Endodermal cell (in vitro differentiated cells): Measurements from ENCODE around the gene PARD3B. TPM values are rescaled to one million over a fixed set of nuclear protein-coding genes. Genes with fewer than 3 reads are reported as not detected.

Source experiments
- DNase-seq: peaks from one replicate; pipeline ENCODE4 v3.0.0-alpha.2; 2017
- H3K27ac ChIP-seq: 2 replicates; pipeline ENCODE4 v1.5.1; 2013; ENCODE audit warnings: mild to moderate bottlenecking, low read depth, low read length, moderate library complexity
- H3K27me3 ChIP-seq: 2 replicates; pipeline ENCODE4 v1.6.1; 2013; ENCODE audit warnings: mild to moderate bottlenecking, low read length, moderate library complexity; ENCODE audit not compliant: insufficient read depth, control insufficient read depth, poor library complexity, severe bottlenecking
- H3K36me3 ChIP-seq: 2 replicates; pipeline ENCODE4 v1.7.0; 2013; ENCODE audit warnings: mild to moderate bottlenecking, low read length, moderate library complexity; ENCODE audit not compliant: control insufficient read depth, insufficient read depth
- H3K4me1 ChIP-seq: one replicate; pipeline ENCODE4 v1.7.0; 2013; ENCODE audit warnings: low read length; ENCODE audit not compliant: control insufficient read depth, insufficient read depth
- H3K4me3 ChIP-seq: 2 replicates; pipeline ENCODE4 v1.5.1; 2013; ENCODE audit warnings: mild to moderate bottlenecking, low read length, moderate library complexity
- H3K9ac ChIP-seq: 2 replicates; pipeline ENCODE4 v1.6.1; 2013; ENCODE audit warnings: mild to moderate bottlenecking, low read length, moderate library complexity; ENCODE audit not compliant: poor library complexity, severe bottlenecking; ENCODE audit errors: extremely low read depth
- H3K9me3 ChIP-seq: 2 replicates; pipeline ENCODE4 v1.6.1; 2013; ENCODE audit warnings: mild to moderate bottlenecking, low read length, moderate library complexity; ENCODE audit not compliant: control insufficient read depth
- H3K27ac Mint-ChIP-seq: 2 replicates; pipeline ENCODE4 v1.8.0; 2020; ENCODE audit warnings: mixed read lengths
- H3K27me3 Mint-ChIP-seq: 2 replicates; pipeline ENCODE4 v1.8.0; 2021; ENCODE audit warnings: mild to moderate bottlenecking, mixed read lengths; ENCODE audit not compliant: insufficient read depth
- H3K36me3 Mint-ChIP-seq: 2 replicates; pipeline ENCODE4 v1.8.0; 2020; ENCODE audit warnings: low read depth, mixed read lengths
- H3K4me1 Mint-ChIP-seq: 2 replicates; pipeline ENCODE4 v1.8.0; 2020; ENCODE audit warnings: mixed read lengths
- H3K4me3 Mint-ChIP-seq: 2 replicates; pipeline ENCODE4 v1.8.0; 2020; ENCODE audit warnings: mild to moderate bottlenecking, moderate library complexity, mixed read lengths
- H3K9me3 Mint-ChIP-seq: 2 replicates; pipeline ENCODE4 v1.8.0; 2020; ENCODE audit warnings: mild to moderate bottlenecking, mixed read lengths
- CTCF ChIP-seq: fragments of 200-600 bp; sonication (generic); conservative IDR thresholded peaks from 2 replicates; pipeline ENCODE4 v1.5.0; 2021; ENCODE audit warnings: antibody characterized with exemption, mild to moderate bottlenecking
- WGBS, 2 experiments: methylation state at CpG; one replicate each; pipeline versions ENCODE4 v1.1.5 to v1.1.7; 2013; ENCODE audit warnings: missing lambda C conversion rate in 2 of 2, mixed read lengths in 1 of 2; ENCODE audit not compliant: insufficient coverage in 1 of 2, insufficient read length in 1 of 2; 5-methylcytosine and 5-hydroxymethylcytosine counted together
- total RNA-seq, 2 donors: library from RNA; stranded (reverse); fragmentation: NEBNext Ultra II Directional in 1 of 2; extraction: Animal tissue kit (Norgen Biotek cat#: 25700) in 1 of 2; gene quantifications; 2 replicates in 1 of 2; 3 replicates in 1 of 2; pipeline ENCODE4 v1.2.1, GENCODE V29; 2021

Gene PARD3B
- total RNA-seq, 2 donors from 2014 or later, result 2.5 to 5.6 TPM

GRCh38 chr2:204835786-204836185 lies 290.5 kb downstream of the PARD3B start:
- no peak overlapping the region for H3K27ac ChIP-seq
- H3K36me3 ChIP-seq, result no peaks in the 10 kb centered on the region
- 83 to 92% methylated on average over 1 to 3 of the region's 3 CpGs for WGBS, 2 experiments
- no peaks in the 10 kb centered on the region for H3K9me3 ChIP-seq
- H3K36me3 Mint-ChIP-seq, result no peaks in the 10 kb centered on the region
- DNase-seq, result no peak
- TF ChIP-seq CTCF, result no peak
- no peaks in the 10 kb centered on the region for H3K4me1 ChIP-seq
- H3K9me3 Mint-ChIP-seq, result no peaks in the 10 kb centered on the region
- H3K27me3 ChIP-seq, result no peaks in the 10 kb centered on the region
- no peaks in the 10 kb centered on the region for H3K4me1 Mint-ChIP-seq
- no peak overlapping the region for H3K9ac ChIP-seq
- no peaks in the 10 kb centered on the region for H3K27me3 Mint-ChIP-seq
- no peak overlapping the region for H3K27ac Mint-ChIP-seq
- H3K4me3 Mint-ChIP-seq, result no peak overlapping the region
- H3K4me3 ChIP-seq, result no peak overlapping the region

GRCh38 chr2:204840504-204840903 lies 295.2 kb downstream of the PARD3B start:
- Mint-ChIP-seq H3K4me1 (no peaks in the 10 kb centered on the region), H3K36me3 (no peaks in the 10 kb centered on the region)

GRCh38 chr2:204842068-204842467 lies 296.8 kb downstream of the PARD3B start:
- Mint-ChIP-seq H3K4me3 (no peak overlapping the region), H3K4me1 (no peaks in the 10 kb centered on the region), H3K27me3 (no peaks in the 10 kb centered on the region), H3K36me3 (no peaks in the 10 kb centered on the region), H3K9me3 (no peaks in the 10 kb centered on the region), H3K27ac (no peak overlapping the region)
- DNase-seq, result no peak
- no peak for TF ChIP-seq CTCF
- no peaks in the 10 kb centered on the region for H3K4me1 ChIP-seq
- no peak overlapping the region for H3K27ac ChIP-seq
- H3K9me3 ChIP-seq, result no peaks in the 10 kb centered on the region
- H3K9ac ChIP-seq, result no peak overlapping the region
- WGBS, 2 experiments, result 100% methylated on average over 1 of the region's 1 CpG; no CpG with 5 or more reads in 1 of the 2 experiments
- no peaks in the 10 kb centered on the region for H3K27me3 ChIP-seq
- no peak overlapping the region for H3K4me3 ChIP-seq
- H3K36me3 ChIP-seq, result no peaks in the 10 kb centered on the region

More at GRCh38 chr2:204840504-204840903, 295.2 kb downstream of the PARD3B start:
- H3K4me3 ChIP-seq, result no peak overlapping the region
- H3K27ac ChIP-seq, result no peak overlapping the region
- Mint-ChIP-seq H3K9me3 (no peaks in the 10 kb centered on the region), H3K27ac (no peak overlapping the region), H3K27me3 (no peaks in the 10 kb centered on the region), H3K4me3 (no peak overlapping the region)
- H3K4me1 ChIP-seq, result no peaks in the 10 kb centered on the region
- H3K9me3 ChIP-seq, result no peaks in the 10 kb centered on the region
- TF ChIP-seq CTCF, result no peak
- no peak for DNase-seq
- H3K27me3 ChIP-seq, result no peaks in the 10 kb centered on the region
- H3K9ac ChIP-seq, result no peak overlapping the region
- 83 to 90% methylated on average over 2 to 5 of the region's 5 CpGs for WGBS, 2 experiments
- H3K36me3 ChIP-seq, result no peaks in the 10 kb centered on the region
